Mammary epithelial cell (primary cell): ENCODE data around the gene TIAM2.

ENCODE experiments used
- CTCF ChIP-seq, 2 donors: IDR thresholded peaks in 1 of 2; conservative IDR thresholded peaks in 1 of 2; 2 replicates each; pipeline ENCODE4 v1.5.1; 2011 to 2012; ENCODE audit warnings: inconsistent platforms in 2 of 2, low read length in 2 of 2, mild to moderate bottlenecking in 2 of 2, control low read depth in 1 of 2, low read depth in 1 of 2; ENCODE audit not compliant: insufficient read depth in 1 of 2; ENCODE audit errors: extremely low read depth in 1 of 2
- EZH2 ChIP-seq: IDR thresholded peaks from 2 replicates; pipeline ENCODE4 v1.6.1; 2012; ENCODE audit warnings: low read length, inconsistent platforms, borderline replicate concordance

GRCh38 chr6:155091756-155092155, 96.6 kb downstream of the TIAM2 start:
- no peak for TF ChIP-seq EZH2
- no peak for TF ChIP-seq CTCF (conservative IDR thresholded peaks at IDR 0.05 in 1 of 2, IDR thresholded peaks at IDR 0.05 in 1 of 2; ENCODE audit: extremely low read depth in 1 of 2, insufficient read depth in 1 of 2, low read depth in 1 of 2, low read length in 2 of 2)
